Activated CD8-positive, alpha-beta memory T cell treated with anti-CD3 and anti-CD28 coated beads, Interleukin-2, amount 10 ng/mL, durations not matched to agents 7 days and 5 days (primary cell): ENCODE results near the gene DUSP2. TPM values are rescaled to one million over a fixed set of nuclear protein-coding genes. Genes with fewer than 3 reads are reported as not detected.

Experiments used
- ATAC-seq: fragments of 150-1000 bp; cut with Tn5 transposase; one replicate; pipeline ENCODE4 v1.10.0; 2021; ENCODE audit warnings: moderate library complexity
- CTCF ChIA-PET: fragments of 350-600 bp; sonication (Branson Sonifier 250); formaldehyde crosslinking; loops from one replicate; lab custom pipeline; 2021; ENCODE audit warnings: antibody characterized with exemption; lab: Charles Lee
- DNase-seq: peaks from one replicate; pipeline ENCODE4 v3.0.0-alpha.2; 2020
- H3K27ac Mint-ChIP-seq: one replicate; pipeline ENCODE4 v1.8.0; 2021; ENCODE audit warnings: mild to moderate bottlenecking, mixed read lengths
- H3K27me3 Mint-ChIP-seq: one replicate; pipeline ENCODE4 v1.8.0; 2021; ENCODE audit warnings: mixed read lengths
- H3K36me3 Mint-ChIP-seq: one replicate; pipeline ENCODE4 v1.8.0; 2021; ENCODE audit warnings: mild to moderate bottlenecking, mixed read lengths
- H3K4me1 Mint-ChIP-seq: one replicate; pipeline ENCODE4 v1.8.0; 2021; ENCODE audit warnings: mixed read lengths
- H3K4me3 Mint-ChIP-seq: one replicate; pipeline ENCODE4 v1.8.0; 2021; ENCODE audit warnings: mild to moderate bottlenecking, moderate library complexity, mixed read lengths
- H3K9me3 Mint-ChIP-seq: one replicate; pipeline ENCODE4 v1.8.0; 2022; ENCODE audit warnings: low read depth, mixed read lengths
- total RNA-seq, 2 experiments: library from RNA; stranded (reverse); gene quantifications; one replicate each; pipeline ENCODE4 v1.2.3, GENCODE V29; 2021

The DUSP2 gene
- total RNA-seq, 2 experiments from 2014 or later: 32.0 to 53.6 TPM

GRCh38 chr2:96131152-96131812 lies 14.0 kb downstream of the DUSP2 start:
- ATAC-seq (peak; percentile 59), DNase-seq (peak; percentile 71)
- Mint-ChIP-seq H3K36me3 (peaks cover 8% of the 10 kb centered on the region), H3K9me3 (no peaks in the 10 kb centered on the region), H3K27me3 (no peaks in the 10 kb centered on the region), H3K27ac (peak overlapping the region; percentile 77), H3K4me1 (peaks cover 32% of the 10 kb centered on the region), H3K4me3 (no peak overlapping the region)
- CTCF ChIA-PET: interaction anchor here (1.3 to 2.3 kb wide), 6 partner anchors 11 to 136 kb away, joined by 3 to 17 read pairs (median 6); partner anchors contain the start of gene ADRA2B

- ATAC-seq: no peak
- CTCF ChIA-PET: interaction anchor here (0.8 to 2.3 kb wide), 9 partner anchors 8 to 136 kb away, joined by 3 to 17 read pairs (median 4); partner anchors contain the start of genes ADRA2B and ASTL
- DNase-seq: no peak
- H3K27me3 Mint-ChIP-seq: no peaks in the 10 kb centered on the region
- H3K4me1 Mint-ChIP-seq: peaks cover 32% of the 10 kb centered on the region
- H3K9me3 Mint-ChIP-seq: no peaks in the 10 kb centered on the region
- peaks cover 8% of the 10 kb centered on the region for H3K36me3 Mint-ChIP-seq
- H3K4me3 Mint-ChIP-seq: no peak overlapping the region
- H3K27ac Mint-ChIP-seq: peak overlapping the region; percentile 74
These were observed 14.8 kb downstream of the DUSP2 start for GRCh38 chr2:96130483-96130882.

- Mint-ChIP-seq H3K36me3 (peaks cover 8% of the 10 kb centered on the region), H3K27ac (peak overlapping the region; percentile 55), H3K9me3 (no peaks in the 10 kb centered on the region), H3K4me1 (peaks cover 32% of the 10 kb centered on the region), H3K27me3 (no peaks in the 10 kb centered on the region), H3K4me3 (no peak overlapping the region)
- CTCF ChIA-PET: interaction anchor here (0.8 to 2.1 kb wide), 8 partner anchors 13 to 137 kb away, joined by 3 to 17 read pairs (median 4); partner anchors contain the start of gene ADRA2B
- peak; percentile 20 for ATAC-seq
- DNase-seq: peak; percentile 60
These were observed 15.6 kb downstream of the DUSP2 start for GRCh38 chr2:96129528-96130120.

GRCh38 chr2:96128456-96128855 lies 16.8 kb downstream of the DUSP2 start:
- ATAC-seq (no peak), DNase-seq (no peak)
- CTCF ChIA-PET: no interaction called here
- no peaks in the 10 kb centered on the region for H3K9me3 Mint-ChIP-seq
- H3K4me3 Mint-ChIP-seq: no peak overlapping the region
- H3K4me1 Mint-ChIP-seq: peaks cover 32% of the 10 kb centered on the region
- no peaks in the 10 kb centered on the region for H3K27me3 Mint-ChIP-seq
- H3K27ac Mint-ChIP-seq: no peak overlapping the region
- H3K36me3 Mint-ChIP-seq: peaks cover 8% of the 10 kb centered on the region

GRCh38 chr2:96124406-96125265 lies 20.6 kb downstream of the DUSP2 start:
- Mint-ChIP-seq H3K4me1 (peaks cover 24% of the 10 kb centered on the region), H3K9me3 (no peaks in the 10 kb centered on the region), H3K27me3 (peaks cover 15% of the 10 kb centered on the region), H3K4me3 (no peak overlapping the region), H3K36me3 (peaks cover 8% of the 10 kb centered on the region), H3K27ac (no peak overlapping the region)
- ATAC-seq: no peak
- DNase-seq: no peak
- CTCF ChIA-PET: no interaction called here

GRCh38 chr2:96123936-96124335 lies 21.3 kb downstream of the DUSP2 start:
- H3K27ac Mint-ChIP-seq: no peak overlapping the region
- CTCF ChIA-PET: interaction anchor here (1.7 kb wide), 1 partner anchor 101 kb away, joined by 6 read pairs; no protein-coding TSS in a partner anchor
- no peaks in the 10 kb centered on the region for H3K9me3 Mint-ChIP-seq
- ATAC-seq (no peak), DNase-seq (no peak)
- no peak overlapping the region for H3K4me3 Mint-ChIP-seq
- peaks cover 20% of the 10 kb centered on the region for H3K4me1 Mint-ChIP-seq
- peaks cover 20% of the 10 kb centered on the region for H3K27me3 Mint-ChIP-seq
- H3K36me3 Mint-ChIP-seq: peaks cover 6% of the 10 kb centered on the region

- H3K4me3 Mint-ChIP-seq: no peak overlapping the region
- no peaks in the 10 kb centered on the region for H3K9me3 Mint-ChIP-seq
- no peak overlapping the region for H3K27ac Mint-ChIP-seq
- CTCF ChIA-PET: interaction anchor here (1.7 kb wide), 1 partner anchor 101 kb away, joined by 6 read pairs; no protein-coding TSS in a partner anchor
- peaks cover 6% of the 10 kb centered on the region for H3K36me3 Mint-ChIP-seq
- H3K27me3 Mint-ChIP-seq: peaks cover 21% of the 10 kb centered on the region
- no peak for ATAC-seq
- no peak for DNase-seq
- peaks cover 17% of the 10 kb centered on the region for H3K4me1 Mint-ChIP-seq
These were observed 21.9 kb downstream of the DUSP2 start for GRCh38 chr2:96123290-96123689.

GRCh38 chr2:96122391-96122790 lies 22.8 kb downstream of the DUSP2 start:
- Mint-ChIP-seq H3K4me1 (peaks cover 18% of the 10 kb centered on the region), H3K27ac (no peak overlapping the region), H3K36me3 (peaks cover 6% of the 10 kb centered on the region), H3K27me3 (peaks cover 24% of the 10 kb centered on the region), H3K9me3 (no peaks in the 10 kb centered on the region), H3K4me3 (no peak overlapping the region)
- ATAC-seq (no peak), DNase-seq (no peak)
- CTCF ChIA-PET: interaction anchor here (1.7 kb wide), 1 partner anchor 100 kb away, joined by 6 read pairs; no protein-coding TSS in a partner anchor

- Mint-ChIP-seq H3K36me3 (no peaks in the 10 kb centered on the region), H3K27ac (no peak overlapping the region), H3K4me3 (no peak overlapping the region), H3K4me1 (peaks cover 21% of the 10 kb centered on the region), H3K9me3 (no peaks in the 10 kb centered on the region), H3K27me3 (peaks cover 24% of the 10 kb centered on the region)
- no peak for DNase-seq
- no peak for ATAC-seq
- CTCF ChIA-PET: interaction anchor here (1.0 to 2.3 kb wide), 2 partner anchors 9 to 99 kb away, joined by 3 to 7 read pairs; no protein-coding TSS in a partner anchor
These were observed 23.8 kb downstream of the DUSP2 start for GRCh38 chr2:96121414-96121813.

- Mint-ChIP-seq H3K9me3 (no peaks in the 10 kb centered on the region), H3K27ac (no peak overlapping the region), H3K36me3 (no peaks in the 10 kb centered on the region), H3K4me1 (peaks cover 21% of the 10 kb centered on the region), H3K27me3 (peaks cover 24% of the 10 kb centered on the region), H3K4me3 (no peak overlapping the region)
- DNase-seq (no peak), ATAC-seq (no peak)
- CTCF ChIA-PET: interaction anchor here (1.0 to 2.9 kb wide), 3 partner anchors 9 to 98 kb away, joined by 3 to 11 read pairs (median 7); no protein-coding TSS in a partner anchor
These were observed 24.2 kb downstream of the DUSP2 start for GRCh38 chr2:96120991-96121390.

- Mint-ChIP-seq H3K4me3 (no peak overlapping the region), H3K27me3 (peaks cover 32% of the 10 kb centered on the region), H3K27ac (no peak overlapping the region), H3K9me3 (no peaks in the 10 kb centered on the region), H3K36me3 (no peaks in the 10 kb centered on the region), H3K4me1 (peaks cover 27% of the 10 kb centered on the region)
- ATAC-seq: no peak
- DNase-seq: no peak
- CTCF ChIA-PET: interaction anchor here (0.6 to 2.9 kb wide), 4 partner anchors 8 to 98 kb away, joined by 3 to 11 read pairs (median 5); no protein-coding TSS in a partner anchor
These were observed 25.0 kb downstream of the DUSP2 start for GRCh38 chr2:96120091-96120720.

GRCh38 chr2:96119389-96119751 lies 25.9 kb downstream of the DUSP2 start:
- DNase-seq (no peak), ATAC-seq (no peak)
- H3K4me1 Mint-ChIP-seq: peaks cover 27% of the 10 kb centered on the region
- no peaks in the 10 kb centered on the region for H3K9me3 Mint-ChIP-seq
- no peak overlapping the region for H3K4me3 Mint-ChIP-seq
- CTCF ChIA-PET: interaction anchor here (1.1 to 4.1 kb wide), 6 partner anchors 20 to 126 kb away, joined by 4 to 44 read pairs (median 9); partner anchors contain the start of gene ANKRD36C
- H3K27ac Mint-ChIP-seq: no peak overlapping the region
- peaks cover 34% of the 10 kb centered on the region for H3K27me3 Mint-ChIP-seq
- H3K36me3 Mint-ChIP-seq: no peaks in the 10 kb centered on the region
